Mammary epithelial cell (primary cell): Measurements from ENCODE around the gene VWA3B.

Experiments
- EZH2 ChIP-seq: IDR thresholded peaks from 2 replicates; pipeline ENCODE4 v1.6.1; 2012; ENCODE audit warnings: low read length, inconsistent platforms, borderline replicate concordance
- TF ChIP-seq, protein P1 (sequence below), 2 donors: IDR thresholded peaks in 1 of 2; conservative IDR thresholded peaks in 1 of 2; 2 replicates each; pipeline ENCODE4 v1.5.1; 2011 to 2012; ENCODE audit warnings: inconsistent platforms in 2 of 2, low read length in 2 of 2, mild to moderate bottlenecking in 2 of 2, control low read depth in 1 of 2, low read depth in 1 of 2; ENCODE audit not compliant: insufficient read depth in 1 of 2; ENCODE audit errors: extremely low read depth in 1 of 2

DNA sequence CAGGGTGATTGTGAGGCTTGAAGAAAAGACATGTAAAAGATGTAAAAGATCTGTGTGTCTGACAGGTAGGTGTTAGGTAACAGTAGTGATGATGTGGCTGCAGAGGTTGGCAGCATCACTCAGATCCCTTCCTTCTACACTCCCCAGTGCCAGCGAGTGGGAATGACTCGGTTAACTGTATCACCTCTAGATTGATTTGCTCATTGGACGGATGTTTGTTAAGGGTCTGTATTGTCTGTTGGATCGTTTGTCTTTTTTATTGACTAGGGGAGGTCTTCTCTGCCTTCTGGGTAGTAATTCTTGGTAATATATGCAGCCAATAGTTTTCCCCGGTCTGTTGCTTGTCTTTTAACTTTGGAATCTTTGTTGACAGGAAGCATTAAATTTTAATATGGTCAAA lies 214.5 kb downstream of the VWA3B start:
- TF ChIP-seq, protein P1, sequence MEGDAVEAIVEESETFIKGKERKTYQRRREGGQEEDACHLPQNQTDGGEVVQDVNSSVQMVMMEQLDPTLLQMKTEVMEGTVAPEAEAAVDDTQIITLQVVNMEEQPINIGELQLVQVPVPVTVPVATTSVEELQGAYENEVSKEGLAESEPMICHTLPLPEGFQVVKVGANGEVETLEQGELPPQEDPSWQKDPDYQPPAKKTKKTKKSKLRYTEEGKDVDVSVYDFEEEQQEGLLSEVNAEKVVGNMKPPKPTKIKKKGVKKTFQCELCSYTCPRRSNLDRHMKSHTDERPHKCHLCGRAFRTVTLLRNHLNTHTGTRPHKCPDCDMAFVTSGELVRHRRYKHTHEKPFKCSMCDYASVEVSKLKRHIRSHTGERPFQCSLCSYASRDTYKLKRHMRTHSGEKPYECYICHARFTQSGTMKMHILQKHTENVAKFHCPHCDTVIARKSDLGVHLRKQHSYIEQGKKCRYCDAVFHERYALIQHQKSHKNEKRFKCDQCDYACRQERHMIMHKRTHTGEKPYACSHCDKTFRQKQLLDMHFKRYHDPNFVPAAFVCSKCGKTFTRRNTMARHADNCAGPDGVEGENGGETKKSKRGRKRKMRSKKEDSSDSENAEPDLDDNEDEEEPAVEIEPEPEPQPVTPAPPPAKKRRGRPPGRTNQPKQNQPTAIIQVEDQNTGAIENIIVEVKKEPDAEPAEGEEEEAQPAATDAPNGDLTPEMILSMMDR (conservative IDR thresholded peaks at IDR 0.05 in 1 of 2, IDR thresholded peaks at IDR 0.05 in 1 of 2; ENCODE audit: extremely low read depth in 1 of 2, insufficient read depth in 1 of 2, low read depth in 1 of 2, low read length in 2 of 2), result no peak
- no peak for TF ChIP-seq EZH2
